GM21825 (cell line): Measurements from ENCODE around the gene SLC6A19.
"Not testable (repeated sequence)": the region's sequence is repeated elsewhere in the genome, so short reads cannot be mapped to it uniquely, and the experiment has no call there.

ENCODE experiments used
- ATAC-seq: cut with Tn5 transposase; IDR thresholded peaks from one replicate; pipeline ENCODE4 v1.9.1; 2021; ENCODE audit warnings: mild to moderate bottlenecking, moderate library complexity; ENCODE audit not compliant: unreplicated experiment

The SLC6A19 gene

GRCh38 chr5:1261643-1262042 lies 60.2 kb downstream of the SLC6A19 start:
- ATAC-seq, result no peak

- ATAC-seq, result no peak
Observed at GRCh38 chr5:1262381-1262780, 61.0 kb downstream of the SLC6A19 start.

- no peak for ATAC-seq
Observed at GRCh38 chr5:1264211-1264610, 62.8 kb downstream of the SLC6A19 start.

- no peak for ATAC-seq
Observed at GRCh38 chr5:1265026-1265425, 63.6 kb downstream of the SLC6A19 start.

- no peak for ATAC-seq
Observed at GRCh38 chr5:1265461-1266455, 64.4 kb downstream of the SLC6A19 start.

- no peak for ATAC-seq
Observed at GRCh38 chr5:1266791-1267190, 65.4 kb downstream of the SLC6A19 start.

- not testable (repeated sequence) for ATAC-seq
Observed at GRCh38 chr5:1267464-1267863, 66.1 kb downstream of the SLC6A19 start.

- ATAC-seq, result no peak
Observed at GRCh38 chr5:1268056-1268455, 66.7 kb downstream of the SLC6A19 start.

- ATAC-seq, result no peak
Observed at GRCh38 chr5:1268666-1269065, 67.3 kb downstream of the SLC6A19 start.

GRCh38 chr5:1270426-1270825 lies 69.0 kb downstream of the SLC6A19 start:
- no peak for ATAC-seq

- no peak for ATAC-seq
Observed at GRCh38 chr5:1270933-1271914, 69.8 kb downstream of the SLC6A19 start.

GRCh38 chr5:1272201-1272600 lies 70.8 kb downstream of the SLC6A19 start:
- no peak for ATAC-seq

GRCh38 chr5:1273745-1274144 lies 72.3 kb downstream of the SLC6A19 start:
- no peak for ATAC-seq

- no peak for ATAC-seq
Observed at GRCh38 chr5:1274471-1274870, 73.1 kb downstream of the SLC6A19 start.
